D721Med (cell line): ENCODE data around the gene G6PC2.
A peak's percentile ranks its signal among the peaks of the same experiment; 100 is the strongest.
"Not testable (repeated sequence)": the region's sequence is repeated elsewhere in the genome, so short reads cannot be mapped to it uniquely, and the experiment has no call there.

Source experiments
- DNase-seq: peaks from one replicate; pipeline ENCODE4 v3.0.0; 2011; ENCODE audit warnings: low spot score; ENCODE audit not compliant: insufficient read length
- FAIRE-seq: peaks from 2 replicates; lab custom pipeline; 2011; peaks lifted over from hg19 to GRCh38; lab: Jason Lieb, UNC
- CTCF ChIP-seq: IDR thresholded peaks from 2 replicates; pipeline ENCODE4 v1.5.1; 2012; ENCODE audit warnings: mild to moderate bottlenecking, control low read depth; ENCODE audit not compliant: insufficient read depth; ENCODE audit errors: missing control alignments

The G6PC2 gene

GRCh38 chr2:168874368-168875054 is 26.6 kb upstream of the G6PC2 start:
- FAIRE-seq (no peak), DNase-seq (no peak)
- TF ChIP-seq CTCF, result no peak

- not testable (repeated sequence) for DNase-seq, FAIRE-seq
Measured at GRCh38 chr2:168882163-168882562, 18.9 kb upstream of the G6PC2 start.

GRCh38 chr2:168884975-168885374 is 16.1 kb upstream of the G6PC2 start:
- TF ChIP-seq CTCF, result no peak
- no peak for FAIRE-seq
- no peak for DNase-seq

GRCh38 chr2:168889635-168890005 is 11.5 kb upstream of the G6PC2 start:
- FAIRE-seq (no peak), DNase-seq (no peak)
- TF ChIP-seq CTCF, result no peak

- no peak for TF ChIP-seq CTCF
- FAIRE-seq (peak; percentile 84), DNase-seq (peak; percentile 89)
Measured at GRCh38 chr2:168890006-168890782, 10.9 kb upstream of the G6PC2 start, which contains the start of gene SPC25. Gene SPC25 (minus strand): TSS chr2:168890430. CDS start chr2:168889519, 911 bp downstream.

GRCh38 chr2:168892327-168892726 is 8.8 kb upstream of the G6PC2 start:
- FAIRE-seq (no peak), DNase-seq (no peak)
- TF ChIP-seq CTCF, result no peak

- no peak for FAIRE-seq
- no peak for TF ChIP-seq CTCF
- DNase-seq, result no peak
Measured at GRCh38 chr2:168894101-168894500, 7.0 kb upstream of the G6PC2 start.
